ENCODE measurements around the gene STAMBP. TPM values are rescaled to one million over a fixed set of nuclear protein-coding genes. Genes with fewer than 3 reads are reported as not detected.

The STAMBP gene
- total and polyA plus RNA-seq, 2 of the 13 experiments (the other 11 are each of a cell fraction or from before 2014, with no cell fraction given) = 49.6 to 53.2 TPM

- TF ChIP-seq, protein P1, sequence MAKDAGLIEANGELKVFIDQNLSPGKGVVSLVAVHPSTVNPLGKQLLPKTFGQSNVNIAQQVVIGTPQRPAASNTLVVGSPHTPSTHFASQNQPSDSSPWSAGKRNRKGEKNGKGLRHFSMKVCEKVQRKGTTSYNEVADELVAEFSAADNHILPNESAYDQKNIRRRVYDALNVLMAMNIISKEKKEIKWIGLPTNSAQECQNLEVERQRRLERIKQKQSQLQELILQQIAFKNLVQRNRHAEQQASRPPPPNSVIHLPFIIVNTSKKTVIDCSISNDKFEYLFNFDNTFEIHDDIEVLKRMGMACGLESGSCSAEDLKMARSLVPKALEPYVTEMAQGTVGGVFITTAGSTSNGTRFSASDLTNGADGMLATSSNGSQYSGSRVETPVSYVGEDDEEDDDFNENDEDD (CRISPR knock-in tag; IDR thresholded peaks at IDR 0.05; ENCODE audit: borderline replicate concordance) = 0 out of 2 replicates have a peak, but pooled peaks have one; percentile 27
- TF ChIP-seq, protein P2, sequence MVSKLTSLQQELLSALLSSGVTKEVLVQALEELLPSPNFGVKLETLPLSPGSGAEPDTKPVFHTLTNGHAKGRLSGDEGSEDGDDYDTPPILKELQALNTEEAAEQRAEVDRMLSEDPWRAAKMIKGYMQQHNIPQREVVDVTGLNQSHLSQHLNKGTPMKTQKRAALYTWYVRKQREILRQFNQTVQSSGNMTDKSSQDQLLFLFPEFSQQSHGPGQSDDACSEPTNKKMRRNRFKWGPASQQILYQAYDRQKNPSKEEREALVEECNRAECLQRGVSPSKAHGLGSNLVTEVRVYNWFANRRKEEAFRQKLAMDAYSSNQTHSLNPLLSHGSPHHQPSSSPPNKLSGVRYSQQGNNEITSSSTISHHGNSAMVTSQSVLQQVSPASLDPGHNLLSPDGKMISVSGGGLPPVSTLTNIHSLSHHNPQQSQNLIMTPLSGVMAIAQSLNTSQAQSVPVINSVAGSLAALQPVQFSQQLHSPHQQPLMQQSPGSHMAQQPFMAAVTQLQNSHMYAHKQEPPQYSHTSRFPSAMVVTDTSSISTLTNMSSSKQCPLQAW (CRISPR knock-in tag; IDR thresholded peaks at IDR 0.05) = peak; percentile 74
- TF ChIP-seq, protein P3, sequence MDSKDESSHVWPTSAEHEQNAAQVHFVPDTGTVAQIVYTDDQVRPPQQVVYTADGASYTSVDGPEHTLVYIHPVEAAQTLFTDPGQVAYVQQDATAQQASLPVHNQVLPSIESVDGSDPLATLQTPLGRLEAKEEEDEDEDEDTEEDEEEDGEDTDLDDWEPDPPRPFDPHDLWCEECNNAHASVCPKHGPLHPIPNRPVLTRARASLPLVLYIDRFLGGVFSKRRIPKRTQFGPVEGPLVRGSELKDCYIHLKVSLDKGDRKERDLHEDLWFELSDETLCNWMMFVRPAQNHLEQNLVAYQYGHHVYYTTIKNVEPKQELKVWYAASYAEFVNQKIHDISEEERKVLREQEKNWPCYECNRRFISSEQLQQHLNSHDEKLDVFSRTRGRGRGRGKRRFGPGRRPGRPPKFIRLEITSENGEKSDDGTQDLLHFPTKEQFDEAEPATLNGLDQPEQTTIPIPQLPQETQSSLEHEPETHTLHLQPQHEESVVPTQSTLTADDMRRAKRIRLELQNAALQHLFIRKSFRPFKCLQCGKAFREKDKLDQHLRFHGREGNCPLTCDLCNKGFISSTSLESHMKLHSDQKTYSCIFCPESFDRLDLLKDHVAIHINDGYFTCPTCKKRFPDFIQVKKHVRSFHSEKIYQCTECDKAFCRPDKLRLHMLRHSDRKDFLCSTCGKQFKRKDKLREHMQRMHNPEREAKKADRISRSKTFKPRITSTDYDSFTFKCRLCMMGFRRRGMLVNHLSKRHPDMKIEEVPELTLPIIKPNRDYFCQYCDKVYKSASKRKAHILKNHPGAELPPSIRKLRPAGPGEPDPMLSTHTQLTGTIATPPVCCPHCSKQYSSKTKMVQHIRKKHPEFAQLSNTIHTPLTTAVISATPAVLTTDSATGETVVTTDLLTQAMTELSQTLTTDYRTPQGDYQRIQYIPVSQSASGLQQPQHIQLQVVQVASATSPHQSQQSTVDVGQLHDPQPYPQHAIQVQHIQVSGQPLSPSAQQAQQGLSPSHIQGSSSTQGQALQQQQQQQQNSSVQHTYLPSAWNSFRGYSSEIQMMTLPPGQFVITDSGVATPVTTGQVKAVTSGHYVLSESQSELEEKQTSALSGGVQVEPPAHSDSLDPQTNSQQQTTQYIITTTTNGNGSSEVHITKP (CRISPR knock-in tag; IDR thresholded peaks at IDR 0.05; ENCODE audit: low read depth) = peak; percentile 67; the same call in 1 of the 2 replicates
- TF ChIP-seq ZNF501 (CRISPR knock-in tag; IDR thresholded peaks at IDR 0.05) (peak; percentile 98), MTA1 (CRISPR knock-in tag; IDR thresholded peaks at IDR 0.05; ENCODE audit: borderline replicate concordance) (peak; percentile 63; the same call in 1 of the 2 replicates), ZNF12 (CRISPR knock-in tag; IDR thresholded peaks at IDR 0.05) (no peak), ZNF740 (CRISPR knock-in tag; IDR thresholded peaks at IDR 0.05) (no peak), ZNF180 (CRISPR knock-in tag; IDR thresholded peaks at IDR 0.05; ENCODE audit: borderline replicate concordance, low read depth) (no peak), ZNF780A (CRISPR knock-in tag; IDR thresholded peaks at IDR 0.05) (no peak)
- TF ChIP-seq, protein P4, sequence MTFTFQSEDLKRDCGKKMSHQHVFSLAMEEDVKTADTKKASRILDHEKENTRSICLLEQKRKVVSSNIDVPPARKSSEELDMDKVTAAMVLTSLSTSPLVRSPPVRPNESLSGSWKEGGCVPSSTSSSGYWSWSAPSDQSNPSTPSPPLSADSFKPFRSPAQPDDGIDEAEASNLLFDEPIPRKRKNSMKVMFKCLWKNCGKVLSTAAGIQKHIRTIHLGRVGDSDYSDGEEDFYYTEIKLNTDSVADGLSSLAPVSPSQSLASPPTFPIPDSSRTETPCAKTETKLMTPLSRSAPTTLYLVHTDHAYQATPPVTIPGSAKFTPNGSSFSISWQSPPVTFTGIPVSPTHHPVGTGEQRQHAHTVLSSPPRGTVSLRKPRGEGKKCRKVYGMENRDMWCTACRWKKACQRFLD (CRISPR knock-in tag; IDR thresholded peaks at IDR 0.05; ENCODE audit: borderline replicate concordance) = peak; percentile 84
These were observed 49.1 kb upstream of the STAMBP start, which contains the start of gene DUSP11 (continued) for GRCh38 chr2:73779467-73780236.
